Liver (tissue), 9 donors: ENCODE measurements around the gene DES. TPM values are rescaled to one million over a fixed set of nuclear protein-coding genes. Genes with fewer than 3 reads are reported as not detected.

ENCODE experiments used
- DNase-seq: peaks from one replicate; pipeline ENCODE4 v3.0.0-alpha.2; 2017; ENCODE audit warnings: low spot score
- H3K27ac ChIP-seq, 2 donors: one replicate each; pipeline ENCODE4 v1.7.0; 2013; ENCODE audit warnings: inconsistent platforms in 2 of 2, low read length in 2 of 2, control low read depth in 1 of 2, low read depth in 1 of 2, mild to moderate bottlenecking in 1 of 2
- H3K27me3 ChIP-seq, 4 donors: one replicate each; pipeline versions ENCODE4 v1.6.1 to v1.7.0; 2013; ENCODE audit warnings: low read length in 3 of 4, inconsistent platforms in 1 of 4, mild to moderate bottlenecking in 1 of 4, moderate library complexity in 1 of 4; ENCODE audit not compliant: control insufficient read depth in 4 of 4, insufficient read depth in 4 of 4
- H3K36me3 ChIP-seq, 4 donors: one replicate each; pipeline versions ENCODE4 v1.6.1 to v1.7.0; 2013; ENCODE audit warnings: low read length in 3 of 4, mild to moderate bottlenecking in 3 of 4, low read depth in 1 of 4, moderate library complexity in 1 of 4; ENCODE audit not compliant: control insufficient read depth in 4 of 4, insufficient read depth in 3 of 4
- H3K4me1 ChIP-seq, 4 donors: one replicate each; pipeline versions ENCODE4 v1.6.1 to v1.7.0; 2013; ENCODE audit warnings: low read length in 3 of 4, mild to moderate bottlenecking in 3 of 4, moderate library complexity in 1 of 4; ENCODE audit not compliant: control insufficient read depth in 4 of 4, insufficient read depth in 4 of 4
- H3K4me3 ChIP-seq, 3 donors: one replicate each; pipeline versions ENCODE4 v1.6.1 to v1.7.0; 2013; ENCODE audit warnings: low read length in 3 of 3, control low read depth in 1 of 3, low read depth in 1 of 3, mild to moderate bottlenecking in 1 of 3
- H3K9ac ChIP-seq, 2 donors: one replicate each; pipeline ENCODE4 v1.7.0; 2013; ENCODE audit warnings: low read length in 2 of 2, mild to moderate bottlenecking in 2 of 2, moderate library complexity in 2 of 2, control low read depth in 1 of 2, low read depth in 1 of 2
- H3K9me3 ChIP-seq, 4 donors: one replicate each; pipeline versions ENCODE4 v1.6.1 to v1.7.0; 2013; ENCODE audit warnings: low read length in 3 of 4; ENCODE audit not compliant: control insufficient read depth in 4 of 4
- CTCF ChIP-seq: fragments of 150-350 bp; IDR thresholded peaks from 2 replicates; pipeline ENCODE4 v1.5.1; 2017; ENCODE audit warnings: improper control_type of control experiment, low read depth, low read length; ENCODE audit not compliant: missing input control
- EGR1 ChIP-seq, 2 donors: IDR thresholded peaks; 2 replicates each; pipeline ENCODE4 v1.6.1; 2016 to 2018; ENCODE audit warnings: antibody characterized with exemption in 2 of 2, low read depth in 2 of 2
- FOXA1 ChIP-seq: IDR thresholded peaks from 2 replicates; pipeline ENCODE4 v1.6.1; 2016; ENCODE audit warnings: antibody characterized with exemption
- FOXA2 ChIP-seq: IDR thresholded peaks from 2 replicates; pipeline ENCODE4 v1.6.1; 2016; ENCODE audit warnings: antibody characterized with exemption
- GABPA ChIP-seq, 2 donors: IDR thresholded peaks in 1 of 2; conservative IDR thresholded peaks in 1 of 2; 2 replicates each; pipeline ENCODE4 v1.6.1; 2016; ENCODE audit warnings: antibody characterized with exemption in 2 of 2, mild to moderate bottlenecking in 1 of 2, moderate library complexity in 1 of 2
- HNF4A ChIP-seq, 2 donors: conservative IDR thresholded peaks; 2 replicates each; pipeline ENCODE4 v1.6.1; 2016; ENCODE audit warnings: antibody characterized with exemption in 2 of 2, mild to moderate bottlenecking in 2 of 2
- HNF4G ChIP-seq: IDR thresholded peaks from 2 replicates; pipeline ENCODE4 v1.6.1; 2016; ENCODE audit warnings: antibody characterized with exemption
- MAX ChIP-seq: IDR thresholded peaks from 2 replicates; pipeline ENCODE4 v1.6.1; 2016; ENCODE audit warnings: antibody characterized with exemption
- NR2F2 ChIP-seq: IDR thresholded peaks from 2 replicates; pipeline ENCODE4 v1.6.1; 2016; ENCODE audit warnings: antibody characterized with exemption
- RAD21 ChIP-seq, 2 donors: IDR thresholded peaks; 2 replicates each; pipeline ENCODE4 v1.6.1; 2016; ENCODE audit warnings: antibody characterized with exemption in 2 of 2, mild to moderate bottlenecking in 2 of 2
- RXRA ChIP-seq, 2 donors: IDR thresholded peaks; 2 replicates each; pipeline ENCODE4 v1.6.1; 2017 to 2018; ENCODE audit warnings: antibody characterized with exemption in 2 of 2, mild to moderate bottlenecking in 1 of 2
- TAF1 ChIP-seq: conservative IDR thresholded peaks from 2 replicates; pipeline ENCODE4 v1.6.1; 2016; ENCODE audit warnings: antibody characterized with exemption, mild to moderate bottlenecking
- YY1 ChIP-seq: IDR thresholded peaks from 2 replicates; pipeline ENCODE4 v1.6.1; 2016; ENCODE audit warnings: antibody characterized with exemption, mild to moderate bottlenecking
- ZBTB33 ChIP-seq: IDR thresholded peaks from 2 replicates; pipeline ENCODE4 v1.6.1; 2016; ENCODE audit warnings: antibody characterized with exemption
- WGBS: extraction: QIAGEN DNeasy Blood & Tissue Kit; methylation state at CpG from one replicate; pipeline ENCODE4 v1.1.7; 2013; 5-methylcytosine and 5-hydroxymethylcytosine counted together
- polyA plus RNA-seq, 2 donors: library from polyadenylated mRNA; stranded (reverse) in 1 of 2; unstranded in 1 of 2; fragments of 200-250 nt in 1 of 2; fragments of >200 nt in 1 of 2; fragmentation: Nextera tagmentation in 1 of 2; extraction: Ambion mirVana in 1 of 2; gene quantifications; one replicate each; pipeline versions ENCODE4 v1.2.1 to v1.2.3, GENCODE V29; 2013 to 2015
- total RNA-seq, 2 donors: library from RNA; depleted of rRNA; stranded (reverse); fragments of >200 nt; gene quantifications; one replicate each; pipeline ENCODE4 v1.2.3, GENCODE V29; 2014
- TF ChIP-seq, protein P1 (sequence below): IDR thresholded peaks from 2 replicates; pipeline ENCODE4 v1.6.1; 2016; ENCODE audit warnings: antibody characterized with exemption, mild to moderate bottlenecking
- donor health status: healthy.
- donor health status: healthy.
- donor health status: healthy.
- donor health status: healthy.
- donor health status: healthy.

DES gene
- total and polyA plus RNA-seq, 4 donors = 0.15 to 50.0 (median 3.2) TPM

- whole genome bisulfite sequencing = 88% methylated on average over 7 of the region's 7 CpGs
- no peak overlapping the region for H3K9ac ChIP-seq
- no peak overlapping the region for H3K4me3 ChIP-seq
- no peaks in the 10 kb centered on the region for H3K36me3 ChIP-seq
- TF ChIP-seq EGR1 (IDR thresholded peaks at IDR 0.05; ENCODE audit: low read depth in 2 of 2) (no peak), YY1 (no peak), TAF1 (no peak), HNF4G (no peak), RXRA (IDR thresholded peaks at IDR 0.05) (no peak), MAX (no peak), NR2F2 (no peak), ZBTB33 (no peak), CTCF (no peak), FOXA2 (no peak), FOXA1 (no peak), RAD21 (IDR thresholded peaks at IDR 0.05) (no peak), HNF4A (conservative IDR thresholded peaks at IDR 0.05) (no peak), GABPA (IDR thresholded peaks at IDR 0.05 in 1 of 2, conservative IDR thresholded peaks at IDR 0.05 in 1 of 2) (no peak)
- TF ChIP-seq, protein P1, sequence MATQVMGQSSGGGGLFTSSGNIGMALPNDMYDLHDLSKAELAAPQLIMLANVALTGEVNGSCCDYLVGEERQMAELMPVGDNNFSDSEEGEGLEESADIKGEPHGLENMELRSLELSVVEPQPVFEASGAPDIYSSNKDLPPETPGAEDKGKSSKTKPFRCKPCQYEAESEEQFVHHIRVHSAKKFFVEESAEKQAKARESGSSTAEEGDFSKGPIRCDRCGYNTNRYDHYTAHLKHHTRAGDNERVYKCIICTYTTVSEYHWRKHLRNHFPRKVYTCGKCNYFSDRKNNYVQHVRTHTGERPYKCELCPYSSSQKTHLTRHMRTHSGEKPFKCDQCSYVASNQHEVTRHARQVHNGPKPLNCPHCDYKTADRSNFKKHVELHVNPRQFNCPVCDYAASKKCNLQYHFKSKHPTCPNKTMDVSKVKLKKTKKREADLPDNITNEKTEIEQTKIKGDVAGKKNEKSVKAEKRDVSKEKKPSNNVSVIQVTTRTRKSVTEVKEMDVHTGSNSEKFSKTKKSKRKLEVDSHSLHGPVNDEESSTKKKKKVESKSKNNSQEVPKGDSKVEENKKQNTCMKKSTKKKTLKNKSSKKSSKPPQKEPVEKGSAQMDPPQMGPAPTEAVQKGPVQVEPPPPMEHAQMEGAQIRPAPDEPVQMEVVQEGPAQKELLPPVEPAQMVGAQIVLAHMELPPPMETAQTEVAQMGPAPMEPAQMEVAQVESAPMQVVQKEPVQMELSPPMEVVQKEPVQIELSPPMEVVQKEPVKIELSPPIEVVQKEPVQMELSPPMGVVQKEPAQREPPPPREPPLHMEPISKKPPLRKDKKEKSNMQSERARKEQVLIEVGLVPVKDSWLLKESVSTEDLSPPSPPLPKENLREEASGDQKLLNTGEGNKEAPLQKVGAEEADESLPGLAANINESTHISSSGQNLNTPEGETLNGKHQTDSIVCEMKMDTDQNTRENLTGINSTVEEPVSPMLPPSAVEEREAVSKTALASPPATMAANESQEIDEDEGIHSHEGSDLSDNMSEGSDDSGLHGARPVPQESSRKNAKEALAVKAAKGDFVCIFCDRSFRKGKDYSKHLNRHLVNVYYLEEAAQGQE = no peak
- DNase-seq = no peak
- H3K9me3 ChIP-seq = no peaks in the 10 kb centered on the region
- H3K27ac ChIP-seq = no peak overlapping the region
- H3K27me3 ChIP-seq = peaks cover 0 to 6% (median 0%) of the 10 kb centered on the region in 4 donors
- peaks cover 0 to 3% (median under 1%) of the 10 kb centered on the region in 4 donors for H3K4me1 ChIP-seq
Observed at GRCh38 chr2:219429958-219430606, 11.9 kb downstream of the DES start.
